NCI-H128 (cell line): ENCODE measurements around the gene SLC30A5.
"Not testable (repeated sequence)": the region's sequence is repeated elsewhere in the genome, so short reads cannot be mapped to it uniquely, and the experiment has no call there.

Experiments used
- DNase-seq: peaks from one replicate; lab custom pipeline; 2025; ENCODE audit not compliant: unreplicated experiment; lab: John Stamatoyannopoulos, UW

SLC30A5 gene

GRCh38 chr5:69093771-69094482 lies at the start of gene SLC30A5:
TSS of gene SLC30A5 (plus strand) at chr5:69094014. CDS start at chr5:69094256, 242 bp downstream.
- peak; percentile 96 for DNase-seq

- not testable (repeated sequence) for DNase-seq
Observed at GRCh38 chr5:69045213-69045612, 48.6 kb upstream of the SLC30A5 start.

GRCh38 chr5:69046375-69046957 lies 47.3 kb upstream of the SLC30A5 start:
- DNase-seq = no peak

- no peak for DNase-seq
Observed at GRCh38 chr5:69048230-69048629, 45.6 kb upstream of the SLC30A5 start.

- DNase-seq = no peak
Observed at GRCh38 chr5:69049151-69049550, 44.7 kb upstream of the SLC30A5 start.

GRCh38 chr5:69049796-69050195 lies 44.0 kb upstream of the SLC30A5 start:
- DNase-seq = no peak

- DNase-seq = no peak
Observed at GRCh38 chr5:69050214-69050613, 43.6 kb upstream of the SLC30A5 start.

- no peak for DNase-seq
Observed at GRCh38 chr5:69052181-69052580, 41.6 kb upstream of the SLC30A5 start.

GRCh38 chr5:69074664-69075521 lies 18.9 kb upstream of the SLC30A5 start:
- no peak for DNase-seq

- DNase-seq = no peak
Observed at GRCh38 chr5:69075522-69076179, 18.2 kb upstream of the SLC30A5 start.

GRCh38 chr5:69078921-69079540 lies 14.8 kb upstream of the SLC30A5 start:
- no peak for DNase-seq

- no peak for DNase-seq
Observed at GRCh38 chr5:69079556-69079955, 14.3 kb upstream of the SLC30A5 start.

- no peak for DNase-seq
Observed at GRCh38 chr5:69083412-69083811, 10.4 kb upstream of the SLC30A5 start.

GRCh38 chr5:69084195-69084594 lies 9.6 kb upstream of the SLC30A5 start:
- no peak for DNase-seq

- no peak for DNase-seq
Observed at GRCh38 chr5:69084903-69085302, 8.9 kb upstream of the SLC30A5 start.

- no peak for DNase-seq
Observed at GRCh38 chr5:69086206-69086605, 7.6 kb upstream of the SLC30A5 start.

- DNase-seq = not testable (repeated sequence)
Observed at GRCh38 chr5:69088006-69088405, 5.8 kb upstream of the SLC30A5 start.

GRCh38 chr5:69090158-69090557 lies 3.7 kb upstream of the SLC30A5 start:
- DNase-seq = no peak

GRCh38 chr5:69091771-69092170 lies 2.0 kb upstream of the SLC30A5 start:
- DNase-seq = no peak

- no peak for DNase-seq
Observed at GRCh38 chr5:69092969-69093368, 845 bp upstream of the SLC30A5 start.

GRCh38 chr5:69099302-69099701 lies 5.5 kb downstream of the SLC30A5 start:
- no peak for DNase-seq
